ENCODE data around the gene PRKCZ. TPM values are rescaled to one million over a fixed set of nuclear protein-coding genes. Genes with fewer than 3 reads are reported as not detected.
A peak's percentile ranks its signal among the peaks of the same experiment; 100 is the strongest.

Gene PRKCZ
- total and polyA plus RNA-seq, 9 of the 15 experiments (the other 6 are each of a cell fraction or from before 2014, with no cell fraction given) = 0.07 to 3.1 (median 1.3) TPM

DNA sequence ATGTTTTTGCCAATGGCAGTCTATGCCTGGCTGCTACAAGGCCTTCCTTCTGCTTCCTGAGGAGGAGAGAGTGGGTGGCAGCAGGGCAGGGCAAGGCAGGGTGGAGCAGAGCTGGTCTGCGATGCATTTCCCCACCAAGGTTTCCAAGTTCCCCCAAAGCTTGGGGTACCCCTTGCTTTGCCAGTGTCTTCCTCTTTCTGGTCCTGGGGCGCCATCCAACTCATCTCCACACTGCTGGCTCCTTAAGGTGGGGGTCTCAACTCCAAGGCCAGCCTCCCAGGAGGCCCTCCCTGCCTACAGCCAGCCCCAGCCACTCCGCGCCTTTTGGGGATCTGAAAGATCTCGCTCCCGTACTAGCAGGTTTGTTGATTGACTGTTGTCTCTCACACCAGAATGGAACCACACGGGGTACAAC is 174.0 kb downstream of the PRKCZ start:
- Histone ChIP-seq H3K9me3 (replicated peaks; ENCODE audit: control insufficient read depth, insufficient read depth, low read depth, low read length) (no peaks in the 10 kb centered on the region), H3K9me1 (ENCODE audit: control insufficient read depth, insufficient read depth, low read length) (no peaks in the 10 kb centered on the region), H3K79me2 (ENCODE audit: control insufficient read depth, insufficient read depth, low read length) (peaks cover 10% of the 10 kb centered on the region), H3K4me1 (replicated peaks in 1 of 2; ENCODE audit: control insufficient read depth in 2 of 2, insufficient read depth in 2 of 2, low read length in 2 of 2) (peaks cover 3 to 25% of the 10 kb centered on the region in 2 experiments; a peak in 4 of 5 replicates), H3K36me3 (ENCODE audit: control insufficient read depth, insufficient read depth, low read length) (no peaks in the 10 kb centered on the region), H3K4me3 (no peak overlapping the region), H3K4me2 (ENCODE audit: insufficient read depth, low read length) (no peak overlapping the region), H2AFZ (ENCODE audit: low read depth, low read length) (no peak overlapping the region), H4K20me1 (replicated peaks; ENCODE audit: control insufficient read depth, insufficient read depth, low read length) (peaks cover 5% of the 10 kb centered on the region), H3K27me3 (ENCODE audit: control insufficient read depth in 2 of 2, insufficient read depth in 2 of 2, low read length in 2 of 2) (no peaks in the 10 kb centered on the region), H3K27ac (ENCODE audit: extremely low read depth, low read depth, low read length) (no peak overlapping the region), H3K9ac (ENCODE audit: insufficient read depth in 1 of 2, low read depth in 2 of 2, low read length in 2 of 2) (peak overlapping the region in 1 of 2 experiments; percentile 70; a peak in 2 of 4 replicates)
- no peak for DNase-seq (ENCODE audit: extremely low read depth in 1 of 4, low spot score in 3 of 4)
- TF ChIP-seq ETV5 (CRISPR knock-in tag; IDR thresholded peaks at IDR 0.05; ENCODE audit: low read depth) = no peak
- TF ChIP-seq, protein P1, sequence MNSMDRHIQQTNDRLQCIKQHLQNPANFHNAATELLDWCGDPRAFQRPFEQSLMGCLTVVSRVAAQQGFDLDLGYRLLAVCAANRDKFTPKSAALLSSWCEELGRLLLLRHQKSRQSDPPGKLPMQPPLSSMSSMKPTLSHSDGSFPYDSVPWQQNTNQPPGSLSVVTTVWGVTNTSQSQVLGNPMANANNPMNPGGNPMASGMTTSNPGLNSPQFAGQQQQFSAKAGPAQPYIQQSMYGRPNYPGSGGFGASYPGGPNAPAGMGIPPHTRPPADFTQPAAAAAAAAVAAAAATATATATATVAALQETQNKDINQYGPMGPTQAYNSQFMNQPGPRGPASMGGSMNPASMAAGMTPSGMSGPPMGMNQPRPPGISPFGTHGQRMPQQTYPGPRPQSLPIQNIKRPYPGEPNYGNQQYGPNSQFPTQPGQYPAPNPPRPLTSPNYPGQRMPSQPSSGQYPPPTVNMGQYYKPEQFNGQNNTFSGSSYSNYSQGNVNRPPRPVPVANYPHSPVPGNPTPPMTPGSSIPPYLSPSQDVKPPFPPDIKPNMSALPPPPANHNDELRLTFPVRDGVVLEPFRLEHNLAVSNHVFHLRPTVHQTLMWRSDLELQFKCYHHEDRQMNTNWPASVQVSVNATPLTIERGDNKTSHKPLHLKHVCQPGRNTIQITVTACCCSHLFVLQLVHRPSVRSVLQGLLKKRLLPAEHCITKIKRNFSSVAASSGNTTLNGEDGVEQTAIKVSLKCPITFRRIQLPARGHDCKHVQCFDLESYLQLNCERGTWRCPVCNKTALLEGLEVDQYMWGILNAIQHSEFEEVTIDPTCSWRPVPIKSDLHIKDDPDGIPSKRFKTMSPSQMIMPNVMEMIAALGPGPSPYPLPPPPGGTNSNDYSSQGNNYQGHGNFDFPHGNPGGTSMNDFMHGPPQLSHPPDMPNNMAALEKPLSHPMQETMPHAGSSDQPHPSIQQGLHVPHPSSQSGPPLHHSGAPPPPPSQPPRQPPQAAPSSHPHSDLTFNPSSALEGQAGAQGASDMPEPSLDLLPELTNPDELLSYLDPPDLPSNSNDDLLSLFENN (IDR thresholded peaks at IDR 0.05; ENCODE audit: low read depth in 2 of 2, low read length in 2 of 2) = no peak
- no peak for TF ChIP-seq NUFIP1 (IDR thresholded peaks at IDR 0.05; ENCODE audit: partially characterized antibody)
- TF ChIP-seq, protein P2, sequence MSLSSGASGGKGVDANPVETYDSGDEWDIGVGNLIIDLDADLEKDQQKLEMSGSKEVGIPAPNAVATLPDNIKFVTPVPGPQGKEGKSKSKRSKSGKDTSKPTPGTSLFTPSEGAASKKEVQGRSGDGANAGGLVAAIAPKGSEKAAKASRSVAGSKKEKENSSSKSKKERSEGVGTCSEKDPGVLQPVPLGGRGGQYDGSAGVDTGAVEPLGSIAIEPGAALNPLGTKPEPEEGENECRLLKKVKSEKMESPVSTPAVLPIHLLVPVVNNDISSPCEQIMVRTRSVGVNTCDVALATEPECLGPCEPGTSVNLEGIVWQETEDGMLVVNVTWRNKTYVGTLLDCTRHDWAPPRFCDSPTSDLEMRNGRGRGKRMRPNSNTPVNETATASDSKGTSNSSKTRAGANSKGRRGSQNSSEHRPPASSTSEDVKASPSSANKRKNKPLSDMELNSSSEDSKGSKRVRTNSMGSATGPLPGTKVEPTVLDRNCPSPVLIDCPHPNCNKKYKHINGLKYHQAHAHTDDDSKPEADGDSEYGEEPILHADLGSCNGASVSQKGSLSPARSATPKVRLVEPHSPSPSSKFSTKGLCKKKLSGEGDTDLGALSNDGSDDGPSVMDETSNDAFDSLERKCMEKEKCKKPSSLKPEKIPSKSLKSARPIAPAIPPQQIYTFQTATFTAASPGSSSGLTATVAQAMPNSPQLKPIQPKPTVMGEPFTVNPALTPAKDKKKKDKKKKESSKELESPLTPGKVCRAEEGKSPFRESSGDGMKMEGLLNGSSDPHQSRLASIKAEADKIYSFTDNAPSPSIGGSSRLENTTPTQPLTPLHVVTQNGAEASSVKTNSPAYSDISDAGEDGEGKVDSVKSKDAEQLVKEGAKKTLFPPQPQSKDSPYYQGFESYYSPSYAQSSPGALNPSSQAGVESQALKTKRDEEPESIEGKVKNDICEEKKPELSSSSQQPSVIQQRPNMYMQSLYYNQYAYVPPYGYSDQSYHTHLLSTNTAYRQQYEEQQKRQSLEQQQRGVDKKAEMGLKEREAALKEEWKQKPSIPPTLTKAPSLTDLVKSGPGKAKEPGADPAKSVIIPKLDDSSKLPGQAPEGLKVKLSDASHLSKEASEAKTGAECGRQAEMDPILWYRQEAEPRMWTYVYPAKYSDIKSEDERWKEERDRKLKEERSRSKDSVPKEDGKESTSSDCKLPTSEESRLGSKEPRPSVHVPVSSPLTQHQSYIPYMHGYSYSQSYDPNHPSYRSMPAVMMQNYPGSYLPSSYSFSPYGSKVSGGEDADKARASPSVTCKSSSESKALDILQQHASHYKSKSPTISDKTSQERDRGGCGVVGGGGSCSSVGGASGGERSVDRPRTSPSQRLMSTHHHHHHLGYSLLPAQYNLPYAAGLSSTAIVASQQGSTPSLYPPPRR (CRISPR knock-in tag; IDR thresholded peaks at IDR 0.05; ENCODE audit: borderline replicate concordance) = no peak
- TF ChIP-seq CEBPG (CRISPR knock-in tag; IDR thresholded peaks at IDR 0.05) = no peak
- TF ChIP-seq CEBPG (tag; conservative IDR thresholded peaks at IDR 0.05 in 1 of 2, IDR thresholded peaks at IDR 0.05 in 1 of 2) = no peak
- no peak for TF ChIP-seq KAT2B (IDR thresholded peaks at IDR 0.05; ENCODE audit: low read depth, low read length)
- no peak for TF ChIP-seq ZNF57 (CRISPR knock-in tag; IDR thresholded peaks at IDR 0.05)
- TF ChIP-seq RBM15 (IDR thresholded peaks at IDR 0.05; ENCODE audit: insufficient read depth, low read length) = no peak
- no peak for FAIRE-seq
- in situ Hi-C loops (cut with MboI) = no loop called here
- POLR2A ChIA-PET = interaction anchor here (0.7 to 2.1 kb wide), 2 partner anchors 17 to 1039 kb away, joined by 4 to 11 read pairs; no protein-coding TSS in a partner anchor
- WGBS (ENCODE audit: insufficient coverage, low coverage, missing lambda C conversion rate) = 61% methylated on average over 7 of the region's 7 CpGs
- intact Hi-C loops (cut with micrococcal nuclease) = loop anchor here (10.0 kb wide), 1 partner anchor 919 kb away; the partner anchor contains the start of genes ACAP3 and PUSL1
- CTCF ChIA-PET (ENCODE audit: low intra/inter-chr PET ratio) = no interaction called here
- no peak for ATAC-seq
- BruUV-seq (replicated peaks) = no TSS peak
